ENCODE measurements around the gene SF3A2.
"Not testable (repeated sequence)": the region's sequence is repeated elsewhere in the genome, so short reads cannot be mapped to it uniquely, and the experiment has no call there.

Gene SF3A2, protein sequence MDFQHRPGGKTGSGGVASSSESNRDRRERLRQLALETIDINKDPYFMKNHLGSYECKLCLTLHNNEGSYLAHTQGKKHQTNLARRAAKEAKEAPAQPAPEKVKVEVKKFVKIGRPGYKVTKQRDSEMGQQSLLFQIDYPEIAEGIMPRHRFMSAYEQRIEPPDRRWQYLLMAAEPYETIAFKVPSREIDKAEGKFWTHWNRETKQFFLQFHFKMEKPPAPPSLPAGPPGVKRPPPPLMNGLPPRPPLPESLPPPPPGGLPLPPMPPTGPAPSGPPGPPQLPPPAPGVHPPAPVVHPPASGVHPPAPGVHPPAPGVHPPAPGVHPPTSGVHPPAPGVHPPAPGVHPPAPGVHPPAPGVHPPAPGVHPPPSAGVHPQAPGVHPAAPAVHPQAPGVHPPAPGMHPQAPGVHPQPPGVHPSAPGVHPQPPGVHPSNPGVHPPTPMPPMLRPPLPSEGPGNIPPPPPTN

GRCh38 chr19:2236314-2237050 is at the start of gene SF3A2, which contains the start of gene PLEKHJ1:
SF3A2 (plus strand) TSS chr19:2236824; CDS start chr19:2243419, 6,595 bp downstream.
PLEKHJ1 (minus strand) TSS chr19:2236329; CDS start chr19:2236248, 81 bp downstream.
- peak; percentile 96 for DNase-seq (ENCODE audit: low read depth)

- no peak for DNase-seq (ENCODE audit: low read depth)
Measured at GRCh38 chr19:2187159-2187558, 49.5 kb upstream of the SF3A2 start.

DNA sequence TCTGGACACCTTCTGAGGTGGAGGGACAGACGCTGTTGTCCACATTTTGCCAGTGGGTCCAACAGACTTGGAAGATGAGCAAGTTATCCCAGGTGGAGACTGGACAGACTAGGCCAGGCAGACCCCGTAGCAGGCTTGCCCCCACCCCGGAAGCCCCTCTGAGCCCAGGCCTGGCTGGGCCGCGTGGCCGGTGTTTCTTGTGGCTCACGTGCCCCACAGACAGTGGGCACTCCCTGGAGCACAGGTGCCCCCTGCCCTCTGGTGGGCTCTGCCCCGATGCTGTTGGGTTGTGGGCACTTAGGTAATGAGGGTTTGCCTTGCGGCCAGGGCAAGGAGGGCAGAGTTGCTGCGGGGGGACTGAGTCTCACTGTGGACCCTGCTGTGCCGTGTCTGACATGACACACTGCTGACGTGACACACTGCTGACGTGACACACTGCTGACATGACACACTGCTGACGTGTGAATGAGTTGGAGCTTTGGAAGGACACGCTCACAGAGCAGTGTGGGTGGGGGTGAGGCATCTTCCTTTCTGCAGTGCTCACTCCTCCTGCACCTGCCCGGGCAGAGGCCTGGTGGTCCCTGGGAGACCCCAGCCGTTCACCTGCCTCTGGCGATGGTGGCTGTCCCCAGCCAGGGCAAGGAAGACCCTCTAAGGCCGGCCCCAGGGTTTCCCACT is 47.8 kb upstream of the SF3A2 start:
- no peak for DNase-seq (ENCODE audit: low read depth)

DNA sequence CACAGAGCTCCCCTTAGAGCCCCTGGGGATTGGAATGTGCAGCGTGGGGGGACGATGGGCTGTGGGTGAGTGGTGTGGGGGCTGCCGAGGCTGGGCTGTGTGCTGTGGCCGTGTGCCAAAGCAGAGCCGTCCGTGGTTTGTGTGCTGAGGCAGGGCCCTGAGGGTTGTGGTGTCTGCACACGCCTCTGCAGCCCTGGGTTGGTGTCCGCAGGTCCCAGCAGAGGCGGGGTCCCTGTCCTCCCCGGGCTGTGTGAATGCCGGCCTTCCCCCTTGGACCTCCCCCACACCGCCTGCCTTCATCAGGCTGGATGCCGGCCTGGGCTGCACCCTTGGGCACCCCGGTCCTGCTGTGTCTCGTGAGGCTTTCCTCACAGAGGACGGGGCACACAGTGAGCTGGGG is 46.7 kb upstream of the SF3A2 start:
- DNase-seq (ENCODE audit: low read depth), result no peak

DNA sequence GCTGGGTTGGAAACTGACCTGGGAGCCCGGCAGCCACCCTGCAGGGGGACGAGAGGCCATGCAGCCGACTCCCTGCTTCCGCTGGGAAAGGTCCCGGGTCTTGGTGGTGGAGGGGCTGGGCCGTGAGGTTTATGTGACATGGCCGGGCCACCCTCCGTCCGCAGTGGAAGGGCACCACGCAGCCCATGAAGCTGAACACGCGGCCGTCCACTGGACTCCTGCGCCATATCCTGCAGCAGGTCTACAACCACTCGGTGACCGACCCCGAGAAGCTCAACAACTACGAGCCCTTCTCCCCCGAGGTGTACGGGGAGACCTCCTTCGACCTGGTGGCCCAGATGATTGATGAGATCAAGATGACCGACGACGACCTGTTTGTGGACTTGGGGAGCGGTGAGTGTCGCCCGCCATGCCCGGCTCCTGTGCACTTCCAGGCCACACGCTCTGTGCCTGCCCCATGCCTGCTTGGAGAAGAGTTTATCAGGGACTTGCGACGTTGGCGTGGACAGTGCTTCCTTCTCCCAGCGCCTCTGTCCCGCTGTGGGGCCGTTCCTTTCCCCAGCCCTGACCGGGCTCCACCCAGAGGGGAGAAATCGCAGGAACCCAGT is 45.7 kb upstream of the SF3A2 start:
- DNase-seq (ENCODE audit: low read depth), result no peak

- DNase-seq (ENCODE audit: low read depth), result no peak
Measured at GRCh38 chr19:2191456-2192310, 44.9 kb upstream of the SF3A2 start.

DNA sequence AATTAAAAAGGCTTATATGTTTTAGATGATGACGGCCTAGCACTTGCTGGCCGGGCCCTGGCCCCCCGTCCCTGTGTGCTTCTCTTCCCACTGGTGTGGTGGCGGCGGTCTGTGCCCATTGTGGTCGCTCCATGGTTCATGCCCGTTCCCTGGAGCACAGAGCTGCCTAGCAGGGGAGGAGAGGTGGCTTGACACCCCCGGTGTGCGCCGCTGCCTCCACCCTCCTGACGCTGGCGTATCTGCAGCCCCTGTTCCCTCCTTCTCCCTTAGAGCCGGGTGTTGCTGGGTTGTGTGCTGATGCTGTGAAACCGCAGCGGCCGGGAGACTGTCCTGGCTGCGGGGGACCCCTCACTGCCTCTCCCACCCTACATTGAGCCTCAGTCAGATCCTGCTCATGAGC is 43.8 kb upstream of the SF3A2 start:
- DNase-seq (ENCODE audit: low read depth), result no peak

DNA sequence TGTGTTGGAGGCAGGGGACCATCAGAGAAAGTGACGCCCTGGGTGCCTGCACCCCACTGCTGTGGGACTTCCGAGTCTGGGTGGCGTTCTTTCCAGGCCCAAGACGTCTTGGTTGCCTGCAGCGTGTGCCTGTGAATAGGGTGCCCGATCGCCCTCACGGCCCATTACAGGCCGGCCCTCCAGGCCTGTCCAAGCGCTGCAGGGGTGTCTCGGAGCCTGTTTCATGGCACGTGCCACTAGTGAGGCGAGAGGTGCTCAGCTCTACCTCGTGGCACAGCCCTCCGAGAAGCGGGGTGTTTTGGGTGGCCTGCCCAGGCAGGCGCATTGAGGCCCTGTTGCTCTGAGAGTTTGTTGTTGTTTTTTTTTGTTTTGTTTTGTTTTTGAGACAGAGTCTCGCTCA is 42.8 kb upstream of the SF3A2 start:
- DNase-seq (ENCODE audit: low read depth), result no peak

- DNase-seq (ENCODE audit: low read depth), result no peak
Measured at GRCh38 chr19:2194513-2195078, 42.0 kb upstream of the SF3A2 start.

DNA sequence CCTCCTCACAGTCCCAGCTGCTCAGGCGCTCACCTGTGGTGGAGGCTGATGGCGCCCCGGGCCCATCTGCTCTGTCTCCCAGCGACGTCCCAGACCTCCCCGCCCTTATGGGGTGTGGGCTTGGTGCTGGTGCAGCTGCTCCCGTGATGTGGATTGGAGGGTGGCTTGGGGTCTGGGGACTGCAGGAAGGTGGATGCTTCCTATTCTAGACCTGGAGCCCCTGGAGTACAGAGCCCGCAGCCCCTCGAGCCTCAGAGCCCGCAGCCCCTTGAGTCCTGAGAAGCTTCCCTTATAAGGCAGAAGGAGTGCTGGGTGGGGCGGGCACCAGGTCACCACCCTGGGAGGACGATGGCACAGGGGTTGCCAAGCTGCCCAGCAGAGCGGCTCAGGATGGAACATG is 41.3 kb upstream of the SF3A2 start:
- DNase-seq (ENCODE audit: low read depth), result no peak

GRCh38 chr19:2195914-2196313 is 40.7 kb upstream of the SF3A2 start:
- no peak for DNase-seq (ENCODE audit: low read depth)

- no peak for DNase-seq (ENCODE audit: low read depth)
Measured at GRCh38 chr19:2197270-2197669, 39.4 kb upstream of the SF3A2 start.

DNA sequence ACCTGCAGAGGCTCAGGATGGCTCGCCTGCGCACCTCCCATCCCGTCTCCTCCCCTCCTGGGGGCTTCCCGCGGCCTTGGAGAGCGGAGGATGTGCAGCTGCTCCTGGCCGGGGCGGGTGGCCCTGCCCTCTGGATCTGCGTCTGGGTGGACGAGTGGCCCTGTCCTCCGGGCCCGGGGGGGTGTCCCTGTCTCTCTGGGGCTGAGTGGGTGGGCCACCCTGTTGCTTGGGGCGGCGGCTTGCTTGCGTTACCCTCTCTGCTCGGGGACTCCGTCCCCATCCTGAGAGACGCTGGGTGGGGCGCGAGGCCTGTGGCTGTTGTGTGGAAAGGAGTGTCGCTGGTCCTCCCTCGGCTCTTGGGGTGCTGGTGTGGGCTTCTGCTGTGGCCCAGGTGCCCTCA is 38.3 kb upstream of the SF3A2 start:
- no peak for DNase-seq (ENCODE audit: low read depth)

GRCh38 chr19:2199215-2199614 is 37.4 kb upstream of the SF3A2 start:
- no peak for DNase-seq (ENCODE audit: low read depth)

DNA sequence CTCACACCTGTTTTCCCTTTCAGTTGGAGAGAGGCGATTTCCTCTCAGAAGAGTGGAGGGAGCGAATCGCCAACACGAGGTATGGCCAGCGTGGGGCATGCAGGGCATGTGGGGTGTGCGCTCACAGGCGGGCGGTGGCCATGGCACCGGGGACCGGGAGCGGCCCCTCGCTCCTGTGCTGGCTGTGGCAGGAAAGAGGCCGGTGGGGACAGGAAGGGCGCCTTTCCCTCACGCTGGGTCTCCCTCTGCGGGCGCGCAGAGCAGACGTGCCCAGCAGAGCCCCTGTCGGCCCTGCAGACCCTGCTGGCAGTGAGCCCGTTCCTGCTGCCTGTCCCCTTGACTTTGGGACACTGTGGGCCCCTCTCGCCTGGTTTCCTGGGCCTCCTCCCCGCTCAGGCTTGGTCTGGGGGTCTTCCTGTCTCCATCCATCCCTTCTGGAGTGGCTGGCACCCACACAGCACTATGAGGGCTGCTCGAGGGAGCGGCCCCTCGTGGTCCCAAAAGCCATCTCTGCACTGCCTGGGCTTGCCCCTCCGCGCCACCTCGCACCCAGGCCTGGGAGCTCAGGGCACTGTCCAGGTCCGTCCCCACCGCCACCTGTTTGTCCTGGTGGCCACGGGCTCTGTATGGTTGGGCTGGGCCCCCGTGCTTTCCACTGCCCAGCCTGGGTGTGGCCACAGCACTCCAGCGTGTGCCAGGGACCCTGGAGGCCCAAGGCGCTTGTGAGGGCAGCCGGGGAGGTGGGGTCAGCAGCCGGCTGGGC is 36.6 kb upstream of the SF3A2 start:
- no peak for DNase-seq (ENCODE audit: low read depth)

DNA sequence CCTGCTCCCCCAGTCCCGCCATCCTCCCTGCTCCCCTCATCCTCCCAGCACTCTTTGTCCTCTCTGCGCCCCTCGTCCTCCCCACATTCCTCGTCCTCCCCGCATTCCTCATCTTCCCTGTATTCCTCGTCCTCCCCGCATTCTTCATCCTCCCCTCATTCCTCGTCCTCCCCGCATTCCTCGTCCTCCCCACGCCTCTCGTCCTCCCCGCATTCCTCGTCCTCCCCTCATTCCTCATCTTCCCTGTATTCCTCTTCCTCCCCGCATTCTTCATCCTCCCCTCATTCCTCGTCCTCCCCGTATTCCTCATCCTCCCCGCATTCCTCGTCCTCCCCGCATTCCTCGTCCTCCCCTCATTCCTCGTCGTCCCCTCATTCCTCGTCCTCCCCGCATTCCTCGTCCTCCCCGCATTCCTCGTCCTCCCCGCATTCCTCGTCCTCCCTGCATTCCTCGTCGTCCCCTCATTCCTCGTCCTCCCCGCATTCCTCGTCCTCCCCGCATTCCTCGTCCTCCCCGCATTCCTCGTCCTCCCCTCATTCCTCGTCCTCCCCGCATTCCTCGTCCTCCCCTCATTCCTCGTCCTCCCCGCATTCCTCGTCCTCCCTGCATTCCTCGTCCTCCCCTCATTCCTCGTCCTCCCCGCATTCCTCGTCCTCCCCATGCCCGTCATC is 35.9 kb upstream of the SF3A2 start:
- DNase-seq (ENCODE audit: low read depth), result not testable (repeated sequence)

DNA sequence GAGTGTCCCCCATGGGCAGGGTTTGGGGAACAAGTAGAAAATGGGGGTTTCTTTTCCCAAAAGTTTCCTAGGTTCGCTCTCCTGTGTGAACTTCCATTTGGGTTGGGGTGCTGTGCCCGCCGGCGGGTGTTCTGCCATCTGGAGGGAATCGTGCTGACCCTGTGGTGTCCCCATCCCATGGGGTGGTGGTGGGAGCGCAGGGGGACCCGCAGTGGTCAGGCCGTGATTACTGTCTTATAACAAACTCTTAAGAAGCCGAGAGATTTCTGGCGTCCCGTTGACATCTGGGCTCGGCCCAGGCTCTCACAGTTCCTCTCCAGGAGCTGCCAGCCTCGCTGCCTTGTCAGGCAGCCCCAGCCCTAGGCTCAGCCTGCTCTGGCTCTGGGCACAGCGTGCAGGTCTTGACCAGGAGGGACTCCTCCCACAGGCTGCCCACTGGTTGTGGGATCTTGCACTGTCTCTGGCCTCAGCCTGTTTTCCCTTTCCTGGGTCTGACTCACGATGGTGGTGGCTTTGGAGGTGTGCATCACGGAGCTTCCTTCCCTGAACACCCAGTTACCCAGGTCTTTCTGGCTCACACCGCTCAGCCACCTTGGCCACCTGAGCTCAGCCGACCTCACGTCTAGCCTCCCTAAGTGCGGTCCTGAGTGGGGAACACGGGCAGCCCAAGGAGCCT is 35.0 kb upstream of the SF3A2 start:
- no peak for DNase-seq (ENCODE audit: low read depth)

GRCh38 chr19:2202366-2202765 is 34.3 kb upstream of the SF3A2 start:
- DNase-seq (ENCODE audit: low read depth), result no peak

- no peak for DNase-seq (ENCODE audit: low read depth)
Measured at GRCh38 chr19:2207008-2207407, 29.6 kb upstream of the SF3A2 start.
